Heart right ventricle (tissue), 16 donors: ENCODE data around the gene MAP3K4. TPM values are rescaled to one million over a fixed set of nuclear protein-coding genes. Genes with fewer than 3 reads are reported as not detected.

Source experiments
- ATAC-seq, 8 donors: fragments of 200-7000 bp; cut with Tn5 transposase; one replicate each; pipeline ENCODE4 v1.9.1; 2020; ENCODE audit warnings: mild to moderate bottlenecking in 8 of 8, moderate library complexity in 8 of 8, moderate number of reproducible peaks in 1 of 8
- DNase-seq, 2 donors: peaks; one replicate each; pipeline ENCODE4 v3.0.0-alpha.2; 2020
- H3K27ac ChIP-seq, 10 donors: fragments of 200-600 bp; sonication (generic) in 2 of 10; one replicate each; pipeline versions ENCODE4 v1.5.0 to v1.8.0; 2020 to 2022; ENCODE audit warnings: mild to moderate bottlenecking in 3 of 10
- H3K27me3 ChIP-seq, 7 donors: fragments of 200-600 bp; one replicate each; pipeline ENCODE4 v1.8.0; 2021 to 2022; ENCODE audit warnings: mild to moderate bottlenecking in 2 of 7
- H3K36me3 ChIP-seq, 9 donors: fragments of 200-600 bp; sonication (generic) in 1 of 9; one replicate each; pipeline versions ENCODE4 v1.5.0 to v1.8.0; 2020 to 2022; ENCODE audit warnings: mild to moderate bottlenecking in 2 of 9
- H3K4me1 ChIP-seq, 9 donors: fragments of 200-600 bp; sonication (generic) in 1 of 9; one replicate each; pipeline versions ENCODE4 v1.5.0 to v1.8.0; 2020 to 2022; ENCODE audit warnings: mild to moderate bottlenecking in 4 of 9
- H3K4me3 ChIP-seq, 10 donors: fragments of 200-600 bp; sonication (generic) in 2 of 10; one replicate each; pipeline versions ENCODE4 v1.5.0 to v1.8.0; 2020 to 2022; ENCODE audit warnings: mild to moderate bottlenecking in 7 of 10, moderate library complexity in 2 of 10
- H3K9me3 ChIP-seq, 11 donors: fragments of 200-600 bp in 10 of 11; sonication (generic) in 2 of 11; one replicate each; pipeline versions ENCODE4 v1.5.0 to v1.8.0; 2013 to 2022; ENCODE audit warnings: mild to moderate bottlenecking in 2 of 11, control low read depth in 1 of 11, moderate library complexity in 1 of 11
- WGBS, 2 donors: extraction: QIAGEN DNeasy Blood & Tissue Kit; methylation state at CpG; one replicate each; pipeline ENCODE4 v1.1.7; 2013; ENCODE audit warnings: inconsistent platforms in 1 of 2; 5-methylcytosine and 5-hydroxymethylcytosine counted together
- intact Hi-C, 10 donors: fragments of 100-400 bp; cut with DNase I; formaldehyde crosslinking; loops; one replicate each; pipeline versions ENCODE4 v1.11.1 to v1.14.2; 2022
- polyA plus RNA-seq, 2 donors: library from polyadenylated mRNA; stranded (reverse); fragments of 200-250 nt; gene quantifications; one replicate each; pipeline ENCODE4 v1.2.3, GENCODE V29; 2013
- total RNA-seq, 10 donors: library from RNA; stranded (reverse); fragmentation: NEBNext Ultra II Directional in 3 of 10; extraction: Animal tissue kit (Norgen Biotek cat#: 25700) in 3 of 10; gene quantifications; one replicate each; pipeline versions ENCODE4 v1.2.1 to v1.2.4, GENCODE V29; 2021 to 2023
- TF ChIP-seq, protein P1 (sequence below), 9 donors: fragments of 200-600 bp; sonication (generic) in 2 of 9; IDR thresholded peaks; one replicate each; pipeline versions ENCODE4 v1.5.0 to v1.8.0; 2021 to 2022; ENCODE audit warnings: antibody characterized with exemption in 9 of 9, mild to moderate bottlenecking in 5 of 9, moderate library complexity in 1 of 9
- donor health status: Arrhythmogenic right ventricular cardiomyopathy.
- donor health status: ischemic (EF 13 %, LVEDD 7.1; RV severe dilation, severe dysfunction).
- donor health status: healthy with polysubstance abuse.
- donor health status: DM: no; HTN: yes; CAD: no.
- donor health status: DM: no; HTN: no; CAD: no.
- donor health status: ischemic (EF 25% LVEDD 6.9; RV normal size, moderate dysfunction).
- donor health status: ischemic (EF 25% LVEDD 5.7; RV mildly dilated, moderate dysfunction).
- donor health status: healthy.
- donor health status: DM: yes; HTN: yes; CAD: no.
- donor health status: Ischemic cardiomyopathy.
- donor health status: ischemic (EF 35%, LVEDD 5.7; RV mildly dilated, moderate dysfunction).
- donor health status: nonischemic (EF 11% LVEDD 7.7; RV severe dilation, severe dysfunction).
- donor health status: DM: yes; HTN: yes; CAD: no.
- donor health status: PGD.
- donor health status: ischemic (EF 29% LVEDD 5.4; RV normal size, mild dysfunction).
- donor health status: nonischemic (EF 23%, LVEDD 6.1; RV moderate dilation, normal function).

MAP3K4 gene
- total and polyA plus RNA-seq, 12 donors, result 10.5 to 50.2 (median 30.9) TPM

DNA sequence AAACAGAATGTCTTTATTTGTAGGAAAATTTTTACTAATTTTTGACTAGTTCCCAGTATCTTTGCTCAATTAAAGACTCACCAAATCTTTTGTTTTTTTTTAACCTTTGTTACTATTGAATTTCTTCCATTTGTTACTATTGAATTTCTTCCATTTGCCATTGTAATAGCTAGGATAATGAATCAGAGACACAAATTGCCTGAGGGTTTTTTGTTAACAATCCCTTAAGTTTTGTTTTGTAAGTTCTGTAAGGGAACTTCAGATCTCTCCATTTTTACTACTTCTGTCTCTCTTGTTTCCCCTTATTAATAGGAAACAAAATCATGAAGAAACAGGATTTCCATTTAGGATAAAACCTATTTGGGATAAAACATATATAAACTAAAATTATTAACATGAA lies 104.3 kb downstream of the MAP3K4 start:
- H3K36me3 ChIP-seq, result peaks cover 0 to 100% (median 48%) of the 10 kb centered on the region in 9 donors
- no peak for DNase-seq
- no peaks in the 10 kb centered on the region for H3K9me3 ChIP-seq
- no peak for ATAC-seq
- H3K4me1 ChIP-seq, result no peaks in the 10 kb centered on the region
- no peak overlapping the region for H3K4me3 ChIP-seq
- intact Hi-C loops, result no loop called here
- H3K27me3 ChIP-seq, result no peaks in the 10 kb centered on the region
- no peak overlapping the region for H3K27ac ChIP-seq
- TF ChIP-seq, protein P1, sequence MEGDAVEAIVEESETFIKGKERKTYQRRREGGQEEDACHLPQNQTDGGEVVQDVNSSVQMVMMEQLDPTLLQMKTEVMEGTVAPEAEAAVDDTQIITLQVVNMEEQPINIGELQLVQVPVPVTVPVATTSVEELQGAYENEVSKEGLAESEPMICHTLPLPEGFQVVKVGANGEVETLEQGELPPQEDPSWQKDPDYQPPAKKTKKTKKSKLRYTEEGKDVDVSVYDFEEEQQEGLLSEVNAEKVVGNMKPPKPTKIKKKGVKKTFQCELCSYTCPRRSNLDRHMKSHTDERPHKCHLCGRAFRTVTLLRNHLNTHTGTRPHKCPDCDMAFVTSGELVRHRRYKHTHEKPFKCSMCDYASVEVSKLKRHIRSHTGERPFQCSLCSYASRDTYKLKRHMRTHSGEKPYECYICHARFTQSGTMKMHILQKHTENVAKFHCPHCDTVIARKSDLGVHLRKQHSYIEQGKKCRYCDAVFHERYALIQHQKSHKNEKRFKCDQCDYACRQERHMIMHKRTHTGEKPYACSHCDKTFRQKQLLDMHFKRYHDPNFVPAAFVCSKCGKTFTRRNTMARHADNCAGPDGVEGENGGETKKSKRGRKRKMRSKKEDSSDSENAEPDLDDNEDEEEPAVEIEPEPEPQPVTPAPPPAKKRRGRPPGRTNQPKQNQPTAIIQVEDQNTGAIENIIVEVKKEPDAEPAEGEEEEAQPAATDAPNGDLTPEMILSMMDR (IDR thresholded peaks at IDR 0.05), result no peak

DNA sequence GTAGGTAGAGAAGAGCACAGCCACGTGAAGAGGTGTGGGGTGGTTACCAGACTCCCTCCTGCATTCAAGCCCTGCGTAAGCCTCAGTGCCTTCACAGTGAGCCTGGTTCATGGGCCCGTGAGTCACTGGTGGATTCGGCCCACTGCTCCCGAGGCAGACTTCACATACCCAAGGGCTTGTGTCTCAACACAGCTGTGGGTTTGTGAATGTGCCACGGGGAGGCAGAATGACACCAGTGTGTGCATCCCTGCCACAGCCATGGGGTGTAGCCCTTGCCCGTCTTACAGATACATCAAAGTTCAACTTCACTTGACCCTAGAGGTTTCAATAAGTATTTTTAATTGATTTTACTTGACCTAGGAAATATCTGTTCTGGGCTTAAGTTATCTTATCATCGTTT lies 108.5 kb downstream of the MAP3K4 start:
- WGBS, 2 donors, result 79 to 83% methylated on average over 8 of the region's 8 CpGs

DNA sequence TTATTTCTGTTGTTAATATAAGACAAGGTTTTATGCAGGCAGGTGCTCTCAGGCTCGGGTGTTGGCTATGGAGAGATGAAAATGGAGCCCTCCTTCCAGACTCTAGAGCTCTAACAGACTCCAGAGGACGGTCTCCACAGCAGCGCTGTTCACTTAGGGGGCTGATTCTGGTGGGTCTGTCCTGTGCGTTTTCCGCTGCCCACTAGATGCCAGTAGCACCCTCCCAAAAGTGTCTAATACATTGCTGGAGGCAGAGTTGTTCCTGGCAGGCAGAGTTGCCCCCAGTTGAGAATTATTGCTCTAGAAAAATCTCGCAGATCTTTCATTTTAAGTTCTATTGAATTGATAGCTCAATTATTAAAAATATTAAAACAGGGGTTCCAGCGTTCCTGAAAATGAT lies 109.9 kb downstream of the MAP3K4 start:
- DNase-seq, result no peak
- Histone ChIP-seq H3K27ac (no peak overlapping the region), H3K27me3 (no peaks in the 10 kb centered on the region), H3K36me3 (peaks cover 0 to 100% (median 65%) of the 10 kb centered on the region in 9 donors), H3K4me1 (no peaks in the 10 kb centered on the region), H3K9me3 (no peaks in the 10 kb centered on the region), H3K4me3 (no peak overlapping the region)
- WGBS, 2 donors, result 86 to 87% methylated on average over 7 of the region's 7 CpGs
- TF ChIP-seq, protein P1 (IDR thresholded peaks at IDR 0.05), result peak in 3 of 9 donors; percentile 19 to 30 (median 19)
- no peak for ATAC-seq
- intact Hi-C loops, result no loop called here

More for the DNA sequence above, 108.5 kb downstream of the MAP3K4 start:
- no peaks in the 10 kb centered on the region for H3K27me3 ChIP-seq
- no peaks in the 10 kb centered on the region for H3K4me1 ChIP-seq
- H3K9me3 ChIP-seq, result no peaks in the 10 kb centered on the region
- peaks cover 0 to 100% (median 55%) of the 10 kb centered on the region in 9 donors for H3K36me3 ChIP-seq
- intact Hi-C loops, result no loop called here
- ATAC-seq (no peak), DNase-seq (no peak)
- no peak overlapping the region for H3K27ac ChIP-seq
- H3K4me3 ChIP-seq, result no peak overlapping the region
- TF ChIP-seq, protein P1 (IDR thresholded peaks at IDR 0.05), result no peak

DNA sequence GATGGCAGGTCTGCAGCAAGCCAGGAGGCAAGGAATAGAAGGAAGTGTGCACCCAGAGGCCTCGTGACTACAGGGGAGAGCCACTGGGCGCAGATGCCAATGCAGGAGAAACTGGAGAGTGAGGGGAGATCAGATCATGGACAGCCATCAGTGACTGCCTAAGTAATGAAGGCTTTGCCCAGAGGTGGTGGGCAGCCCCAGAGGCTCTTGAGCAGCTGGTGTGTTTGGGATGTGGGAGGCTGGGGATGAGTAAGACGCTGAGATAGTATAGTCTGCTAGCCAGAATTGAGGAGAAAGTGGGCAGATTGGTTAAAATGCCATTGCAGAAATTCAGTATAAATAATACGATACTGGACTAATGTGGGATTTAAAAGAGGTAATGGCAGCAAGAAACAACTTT lies 111.9 kb downstream of the MAP3K4 start:
- intact Hi-C loops, result no loop called here
- Histone ChIP-seq H3K9me3 (no peaks in the 10 kb centered on the region), H3K4me1 (no peaks in the 10 kb centered on the region), H3K4me3 (no peak overlapping the region), H3K27me3 (no peaks in the 10 kb centered on the region), H3K27ac (no peak overlapping the region), H3K36me3 (peaks cover 0 to 100% (median 65%) of the 10 kb centered on the region in 9 donors)
- DNase-seq, result no peak
- TF ChIP-seq, protein P1 (IDR thresholded peaks at IDR 0.05), result no peak
- 90 to 97% methylated on average over 4 of the region's 4 CpGs for WGBS, 2 donors
- no peak for ATAC-seq
